HL-60/S4 treated with retinoic acid at 250 ng/mL for 4 days and 3 days (cell line): Measurements from ENCODE around the gene TLR2.

Experiments
- in situ Hi-C: fragments of 300-500 bp; cut with MboI; formaldehyde crosslinking; loops from 2 replicates; pipeline ENCODE4 v1.7.0; 2022; ENCODE audit warnings: low sequenced_read_pairs

TLR2 gene

GRCh38 chr4:153728660-153729059 is 44.6 kb downstream of the TLR2 start:
- in situ Hi-C loops = no loop called here

DNA sequence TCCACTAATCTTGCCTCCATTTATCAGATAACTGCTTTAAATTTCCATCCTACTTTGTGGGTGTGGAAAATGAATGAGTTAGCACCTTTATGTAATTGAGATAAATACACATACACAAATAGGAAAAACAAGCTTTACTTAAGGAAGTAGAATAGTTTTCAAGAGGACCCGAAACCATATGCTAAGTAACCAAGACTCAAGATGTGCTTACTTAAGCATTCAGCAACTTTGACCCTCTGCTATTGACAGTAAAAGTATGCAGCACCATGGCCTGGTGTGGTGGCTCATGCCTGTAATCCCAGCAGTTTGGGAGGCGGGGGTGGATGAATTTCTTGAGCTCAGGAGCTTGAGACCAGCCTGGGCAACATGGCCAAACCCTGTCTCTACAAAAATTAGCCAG is 45.8 kb downstream of the TLR2 start:
- in situ Hi-C loops = no loop called here

DNA sequence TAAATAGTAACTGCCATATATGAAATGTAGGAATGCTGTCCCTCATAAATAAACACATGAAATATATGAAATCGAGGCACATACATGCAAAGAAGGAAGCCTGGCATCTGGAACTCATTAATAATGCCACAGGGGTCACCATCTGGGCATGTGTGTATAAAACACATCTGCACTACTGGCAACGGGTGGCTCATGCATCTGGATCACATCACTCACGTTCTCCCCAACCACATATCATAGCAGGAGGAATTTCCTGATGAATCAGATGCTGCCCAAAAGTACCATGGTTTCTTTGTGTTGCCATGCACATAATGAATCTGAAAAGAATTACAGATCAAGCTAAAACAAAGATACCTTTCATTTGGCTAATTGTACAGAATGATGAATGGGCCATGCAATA is 47.2 kb downstream of the TLR2 start:
- in situ Hi-C loops = no loop called here

GRCh38 chr4:153733751-153734448 is 49.8 kb downstream of the TLR2 start:
- in situ Hi-C loops = no loop called here

GRCh38 chr4:153735906-153736461 is 51.9 kb downstream of the TLR2 start:
- in situ Hi-C loops = no loop called here

GRCh38 chr4:153741541-153741940 is 57.5 kb downstream of the TLR2 start:
- in situ Hi-C loops = no loop called here

GRCh38 chr4:153745651-153746050 is 61.6 kb downstream of the TLR2 start:
- in situ Hi-C loops = no loop called here

- in situ Hi-C loops = no loop called here
Measured at GRCh38 chr4:153747406-153747955, 63.4 kb downstream of the TLR2 start.

GRCh38 chr4:153748378-153748777 is 64.3 kb downstream of the TLR2 start:
- in situ Hi-C loops = no loop called here

GRCh38 chr4:153750197-153750817 is 66.2 kb downstream of the TLR2 start:
- in situ Hi-C loops = loop anchor here (25.0 kb wide), 1 partner anchor 613 kb away; no protein-coding TSS in a partner anchor

GRCh38 chr4:153755186-153755585 is 71.1 kb downstream of the TLR2 start:
- in situ Hi-C loops = loop anchor here (25.0 kb wide), 1 partner anchor 618 kb away; no protein-coding TSS in a partner anchor
